Subcutaneous adipose tissue (tissue), 4 donors: Measurements from ENCODE around the gene ALDH9A1. TPM values are rescaled to one million over a fixed set of nuclear protein-coding genes. Genes with fewer than 3 reads are reported as not detected.

Experiments used
- CTCF ChIP-seq: fragments of 450-650 bp; IDR thresholded peaks from one replicate; pipeline ENCODE4 v1.5.1; 2016; ENCODE audit warnings: low read depth, mild to moderate bottlenecking, control low read depth, antibody characterized with exemption, moderate library complexity
- total RNA-seq, 4 donors: library from RNA; depleted of rRNA; stranded (reverse); fragments of >200 nt; gene quantifications; one replicate each; pipeline ENCODE4 v1.1.0, GENCODE V29; 2016

ALDH9A1 gene
- total RNA-seq, 4 donors from 2014 or later: 113 to 174 (median 150) TPM

- TF ChIP-seq CTCF: no peak
Observed at GRCh38 chr1:165635823-165636222, 62.5 kb downstream of the ALDH9A1 start.

GRCh38 chr1:165635329-165635728 is 63.0 kb downstream of the ALDH9A1 start:
- no peak for TF ChIP-seq CTCF

GRCh38 chr1:165634154-165634921 is 64.0 kb downstream of the ALDH9A1 start:
- TF ChIP-seq CTCF: no peak

- TF ChIP-seq CTCF: no peak
Observed at GRCh38 chr1:165633614-165634013, 64.7 kb downstream of the ALDH9A1 start.

- no peak for TF ChIP-seq CTCF
Observed at GRCh38 chr1:165632491-165632890, 65.9 kb downstream of the ALDH9A1 start.

- TF ChIP-seq CTCF: no peak
Observed at GRCh38 chr1:165632152-165632469, 66.3 kb downstream of the ALDH9A1 start.

GRCh38 chr1:165631342-165632151 is 66.8 kb downstream of the ALDH9A1 start:
- no peak for TF ChIP-seq CTCF
